ENCODE measurements around the gene TASP1.
"Not testable (repeated sequence)": the region's sequence is repeated elsewhere in the genome, so short reads cannot be mapped to it uniquely, and the experiment has no call there.

Gene TASP1

DNA sequence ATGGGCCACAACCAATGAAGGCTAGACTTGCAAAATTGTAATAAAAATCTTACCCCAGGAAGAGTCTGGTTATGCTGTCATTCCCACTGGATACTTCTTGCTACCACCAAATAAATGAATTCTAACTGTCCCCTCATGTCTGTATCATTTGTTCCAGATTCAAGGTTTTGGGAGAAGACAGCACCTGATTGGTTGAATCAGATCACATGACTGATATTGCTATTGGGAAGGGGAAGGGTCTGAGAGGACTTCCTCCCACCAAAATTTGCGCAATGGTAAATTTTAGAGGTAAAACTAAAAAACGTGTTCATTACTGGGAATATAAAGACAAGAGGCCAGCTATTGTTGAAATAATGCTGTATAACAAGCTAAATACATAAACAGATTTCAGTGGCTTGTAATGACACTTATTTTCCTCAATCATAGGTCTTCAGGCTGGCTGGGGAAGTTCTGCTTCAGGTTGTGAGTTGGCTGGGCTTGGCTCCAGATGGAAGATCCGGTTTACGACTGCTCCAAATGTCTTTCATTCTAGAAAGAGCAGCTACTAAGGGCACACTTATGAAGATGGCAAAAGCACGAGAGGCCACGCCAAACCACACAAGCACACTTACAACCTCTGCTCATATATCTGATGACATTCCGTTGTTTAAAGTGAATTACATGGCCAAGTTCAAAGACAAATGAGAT, 27.1 kb upstream of the TASP1 start:
- no peak for DNase-seq (ENCODE audit: low read depth in 2 of 2)
- no peak overlapping the region for H3K4me3 ChIP-seq (replicated peaks in 1 of 2; ENCODE audit: low read depth in 2 of 2, low read length in 2 of 2)
- TF ChIP-seq, protein P1, sequence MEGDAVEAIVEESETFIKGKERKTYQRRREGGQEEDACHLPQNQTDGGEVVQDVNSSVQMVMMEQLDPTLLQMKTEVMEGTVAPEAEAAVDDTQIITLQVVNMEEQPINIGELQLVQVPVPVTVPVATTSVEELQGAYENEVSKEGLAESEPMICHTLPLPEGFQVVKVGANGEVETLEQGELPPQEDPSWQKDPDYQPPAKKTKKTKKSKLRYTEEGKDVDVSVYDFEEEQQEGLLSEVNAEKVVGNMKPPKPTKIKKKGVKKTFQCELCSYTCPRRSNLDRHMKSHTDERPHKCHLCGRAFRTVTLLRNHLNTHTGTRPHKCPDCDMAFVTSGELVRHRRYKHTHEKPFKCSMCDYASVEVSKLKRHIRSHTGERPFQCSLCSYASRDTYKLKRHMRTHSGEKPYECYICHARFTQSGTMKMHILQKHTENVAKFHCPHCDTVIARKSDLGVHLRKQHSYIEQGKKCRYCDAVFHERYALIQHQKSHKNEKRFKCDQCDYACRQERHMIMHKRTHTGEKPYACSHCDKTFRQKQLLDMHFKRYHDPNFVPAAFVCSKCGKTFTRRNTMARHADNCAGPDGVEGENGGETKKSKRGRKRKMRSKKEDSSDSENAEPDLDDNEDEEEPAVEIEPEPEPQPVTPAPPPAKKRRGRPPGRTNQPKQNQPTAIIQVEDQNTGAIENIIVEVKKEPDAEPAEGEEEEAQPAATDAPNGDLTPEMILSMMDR (IDR thresholded peaks at IDR 0.05; ENCODE audit: low read depth, low read length): no peak

GRCh38 chr20:13661070-13661685, 22.4 kb upstream of the TASP1 start:
- TF ChIP-seq, protein P1 (IDR thresholded peaks at IDR 0.05; ENCODE audit: low read depth, low read length): no peak
- H3K4me3 ChIP-seq (replicated peaks in 1 of 2; ENCODE audit: low read depth in 2 of 2, low read length in 2 of 2): no peak overlapping the region

GRCh38 chr20:13659288-13659687, 20.6 kb upstream of the TASP1 start:
- no peak overlapping the region for H3K4me3 ChIP-seq (replicated peaks in 1 of 2; ENCODE audit: low read depth in 2 of 2, low read length in 2 of 2)
- DNase-seq (ENCODE audit: low read depth in 2 of 2): no peak
- TF ChIP-seq, protein P1 (IDR thresholded peaks at IDR 0.05; ENCODE audit: low read depth, low read length): no peak

More at GRCh38 chr20:13661070-13661685, 22.4 kb upstream of the TASP1 start:
- peak in 1 of 2 donors; percentile 28 for DNase-seq (ENCODE audit: low read depth in 2 of 2)

- H3K4me3 ChIP-seq (replicated peaks in 1 of 2; ENCODE audit: low read depth in 2 of 2, low read length in 2 of 2); DNase-seq (ENCODE audit: low read depth in 2 of 2): not testable (repeated sequence)
Observed at GRCh38 chr20:13658060-13658459, 19.3 kb upstream of the TASP1 start.

- H3K4me3 ChIP-seq (replicated peaks in 1 of 2; ENCODE audit: low read depth in 2 of 2, low read length in 2 of 2): no peak overlapping the region
- TF ChIP-seq, protein P1 (IDR thresholded peaks at IDR 0.05; ENCODE audit: low read depth, low read length): no peak
- DNase-seq (ENCODE audit: low read depth in 2 of 2): no peak
Observed at GRCh38 chr20:13656721-13657368, 18.1 kb upstream of the TASP1 start.

DNA sequence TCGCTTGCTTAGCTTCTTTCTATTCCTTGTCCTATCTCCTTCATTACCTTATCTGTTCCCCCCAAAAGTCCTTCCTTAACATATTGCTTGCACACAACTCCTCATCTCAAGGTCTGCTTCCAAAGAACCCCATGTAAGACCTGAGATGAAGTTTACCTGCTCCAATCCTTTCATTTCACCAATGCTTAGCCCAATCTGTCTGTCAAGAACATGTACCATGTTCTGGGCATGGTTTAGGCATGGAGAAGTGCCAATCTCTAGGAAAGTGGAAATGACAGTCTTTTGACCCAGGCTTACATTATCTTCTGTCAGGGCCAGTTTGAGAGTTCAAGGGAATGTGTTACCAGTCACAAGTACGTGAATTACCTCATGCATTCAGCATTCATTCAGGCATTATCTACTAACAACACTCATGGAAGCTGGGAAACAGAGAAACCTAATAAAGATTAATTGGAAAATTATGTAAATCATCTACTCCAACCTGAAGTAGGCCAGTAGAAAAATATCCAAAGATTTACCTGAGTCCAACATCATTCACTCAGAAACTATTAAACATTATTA, 15.8 kb upstream of the TASP1 start:
- DNase-seq (ENCODE audit: low read depth in 2 of 2): no peak
- TF ChIP-seq, protein P1 (IDR thresholded peaks at IDR 0.05; ENCODE audit: low read depth, low read length): no peak
- no peak overlapping the region for H3K4me3 ChIP-seq (replicated peaks in 1 of 2; ENCODE audit: low read depth in 2 of 2, low read length in 2 of 2)

- H3K4me3 ChIP-seq (replicated peaks in 1 of 2; ENCODE audit: low read depth in 2 of 2, low read length in 2 of 2): no peak overlapping the region
- TF ChIP-seq, protein P1 (IDR thresholded peaks at IDR 0.05; ENCODE audit: low read depth, low read length): no peak
- no peak for DNase-seq (ENCODE audit: low read depth in 2 of 2)
Observed at GRCh38 chr20:13650474-13650873, 11.7 kb upstream of the TASP1 start.

All from cardiac fibroblast (primary cell).